Stimulated activated memory B cell treated with anti-CD40 and anti-IgM and Interleukin-4, amounts not matched to agents 10 μg/mL and 1 μg/mL and 100 μg/mL, for 72 hours (primary cell): Measurements from ENCODE around the gene CRTAC1.

ENCODE experiments used
- ATAC-seq: fragments of 150-1000 bp; cut with Tn5 transposase; 2 replicates; pipeline ENCODE4 v1.10.0; 2021
- H3K27ac Mint-ChIP-seq: one replicate; pipeline ENCODE4 v1.8.0; 2022; ENCODE audit warnings: mild to moderate bottlenecking, mixed read lengths
- H3K27me3 Mint-ChIP-seq: one replicate; pipeline ENCODE4 v1.8.0; 2022; ENCODE audit warnings: mixed read lengths
- H3K36me3 Mint-ChIP-seq: one replicate; pipeline ENCODE4 v1.8.0; 2022; ENCODE audit warnings: mixed read lengths
- H3K4me1 Mint-ChIP-seq: one replicate; pipeline ENCODE4 v1.8.0; 2022; ENCODE audit warnings: mixed read lengths
- H3K4me3 Mint-ChIP-seq: one replicate; pipeline ENCODE4 v1.8.0; 2022; ENCODE audit warnings: mild to moderate bottlenecking, moderate library complexity, mixed read lengths
- H3K9me3 Mint-ChIP-seq: one replicate; pipeline ENCODE4 v1.8.0; 2022; ENCODE audit warnings: mixed read lengths

Gene CRTAC1

GRCh38 chr10:98030093-98030821, at the start of gene CRTAC1:
TSS of gene CRTAC1 (minus strand) at chr10:98030621. CDS start at chr10:98030472, 149 bp downstream.
- no peak within 1 kb of the TSS for H3K4me3 Mint-ChIP-seq
- no peaks in the 10 kb centered on the region for H3K36me3 Mint-ChIP-seq
- H3K9me3 Mint-ChIP-seq = no peaks in the 10 kb centered on the region
- H3K27ac Mint-ChIP-seq = no peak within 1 kb of the TSS
- peaks cover 6% of the 10 kb centered on the region for H3K4me1 Mint-ChIP-seq
- ATAC-seq = no peak
- peaks cover 68% of the 10 kb centered on the region for H3K27me3 Mint-ChIP-seq

DNA sequence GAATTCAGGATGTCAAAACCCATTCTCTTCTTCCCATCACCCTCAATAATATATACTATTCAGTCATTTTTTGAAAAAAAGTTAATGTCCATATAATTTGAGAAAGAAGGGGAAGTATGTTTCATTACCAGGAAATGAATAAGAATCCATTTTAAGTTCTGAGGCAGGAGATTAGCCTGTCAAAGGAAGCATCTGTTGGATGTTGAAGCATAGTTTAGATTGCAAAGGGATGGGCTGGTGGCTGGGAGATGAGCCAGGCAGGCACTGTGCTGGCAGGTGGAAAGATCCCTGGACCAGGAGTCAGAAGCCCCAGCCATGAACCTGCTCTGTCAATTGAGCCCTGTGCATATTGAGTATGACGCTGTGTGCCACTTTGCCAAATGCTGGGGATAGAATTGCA, 48.4 kb upstream of the CRTAC1 start:
- no peaks in the 10 kb centered on the region for H3K27me3 Mint-ChIP-seq
- H3K27ac Mint-ChIP-seq = no peak overlapping the region
- no peaks in the 10 kb centered on the region for H3K9me3 Mint-ChIP-seq
- no peaks in the 10 kb centered on the region for H3K36me3 Mint-ChIP-seq
- no peak overlapping the region for H3K4me3 Mint-ChIP-seq
- no peaks in the 10 kb centered on the region for H3K4me1 Mint-ChIP-seq
- ATAC-seq = no peak

GRCh38 chr10:98077223-98077622, 46.8 kb upstream of the CRTAC1 start:
- Mint-ChIP-seq H3K4me3 (no peak overlapping the region), H3K27ac (no peak overlapping the region), H3K27me3 (peaks cover 15% of the 10 kb centered on the region), H3K36me3 (no peaks in the 10 kb centered on the region), H3K4me1 (no peaks in the 10 kb centered on the region), H3K9me3 (no peaks in the 10 kb centered on the region)
- ATAC-seq = no peak

- Mint-ChIP-seq H3K4me3 (no peak overlapping the region), H3K36me3 (no peaks in the 10 kb centered on the region), H3K27me3 (peaks cover 20% of the 10 kb centered on the region), H3K27ac (no peak overlapping the region), H3K9me3 (no peaks in the 10 kb centered on the region), H3K4me1 (no peaks in the 10 kb centered on the region)
- no peak for ATAC-seq
These were observed 45.7 kb upstream of the CRTAC1 start for GRCh38 chr10:98076086-98076485.

- H3K27me3 Mint-ChIP-seq = peaks cover 27% of the 10 kb centered on the region
- no peaks in the 10 kb centered on the region for H3K9me3 Mint-ChIP-seq
- H3K4me3 Mint-ChIP-seq = no peak overlapping the region
- no peaks in the 10 kb centered on the region for H3K36me3 Mint-ChIP-seq
- H3K27ac Mint-ChIP-seq = no peak overlapping the region
- no peaks in the 10 kb centered on the region for H3K4me1 Mint-ChIP-seq
- no peak for ATAC-seq
These were observed 44.0 kb upstream of the CRTAC1 start for GRCh38 chr10:98074315-98074911.

GRCh38 chr10:98067165-98067564, 36.7 kb upstream of the CRTAC1 start:
- H3K4me3 Mint-ChIP-seq = no peak overlapping the region
- ATAC-seq = no peak
- no peaks in the 10 kb centered on the region for H3K4me1 Mint-ChIP-seq
- H3K27ac Mint-ChIP-seq = no peak overlapping the region
- no peaks in the 10 kb centered on the region for H3K9me3 Mint-ChIP-seq
- H3K27me3 Mint-ChIP-seq = peaks cover 54% of the 10 kb centered on the region
- H3K36me3 Mint-ChIP-seq = no peaks in the 10 kb centered on the region

GRCh38 chr10:98063740-98064027, 33.3 kb upstream of the CRTAC1 start:
- Mint-ChIP-seq H3K4me3 (no peak overlapping the region), H3K27ac (no peak overlapping the region), H3K36me3 (no peaks in the 10 kb centered on the region), H3K4me1 (no peaks in the 10 kb centered on the region), H3K27me3 (peaks cover 59% of the 10 kb centered on the region), H3K9me3 (no peaks in the 10 kb centered on the region)
- ATAC-seq = no peak

- Mint-ChIP-seq H3K9me3 (no peaks in the 10 kb centered on the region), H3K27me3 (peaks cover 47% of the 10 kb centered on the region), H3K4me3 (no peak overlapping the region), H3K27ac (no peak overlapping the region), H3K4me1 (no peaks in the 10 kb centered on the region), H3K36me3 (no peaks in the 10 kb centered on the region)
- ATAC-seq = no peak
These were observed 32.0 kb upstream of the CRTAC1 start for GRCh38 chr10:98062424-98062823.

DNA sequence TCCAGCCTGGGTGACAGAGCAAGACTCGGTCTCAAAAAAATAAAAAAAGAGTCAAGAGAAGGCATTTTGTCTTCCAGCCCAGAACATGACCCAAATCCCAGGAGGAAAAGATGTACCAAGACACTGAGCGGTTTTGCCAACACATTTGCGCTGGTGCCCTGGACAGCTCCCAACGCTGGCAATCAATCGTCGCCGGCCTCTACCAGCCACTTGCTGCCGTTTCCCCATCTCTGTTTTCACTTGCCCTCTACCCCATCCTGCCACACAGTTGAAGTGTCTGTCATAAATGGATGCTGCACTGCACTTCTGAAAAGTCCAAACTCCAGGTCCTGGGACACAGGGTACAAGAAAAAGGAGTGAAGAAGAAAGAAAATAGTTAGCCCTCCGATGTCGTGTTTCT, 29.7 kb upstream of the CRTAC1 start:
- peaks cover 11% of the 10 kb centered on the region for H3K4me1 Mint-ChIP-seq
- H3K9me3 Mint-ChIP-seq = peaks cover 6% of the 10 kb centered on the region
- H3K27me3 Mint-ChIP-seq = peaks cover 41% of the 10 kb centered on the region
- no peak overlapping the region for H3K4me3 Mint-ChIP-seq
- ATAC-seq = no peak
- H3K36me3 Mint-ChIP-seq = no peaks in the 10 kb centered on the region
- no peak overlapping the region for H3K27ac Mint-ChIP-seq

DNA sequence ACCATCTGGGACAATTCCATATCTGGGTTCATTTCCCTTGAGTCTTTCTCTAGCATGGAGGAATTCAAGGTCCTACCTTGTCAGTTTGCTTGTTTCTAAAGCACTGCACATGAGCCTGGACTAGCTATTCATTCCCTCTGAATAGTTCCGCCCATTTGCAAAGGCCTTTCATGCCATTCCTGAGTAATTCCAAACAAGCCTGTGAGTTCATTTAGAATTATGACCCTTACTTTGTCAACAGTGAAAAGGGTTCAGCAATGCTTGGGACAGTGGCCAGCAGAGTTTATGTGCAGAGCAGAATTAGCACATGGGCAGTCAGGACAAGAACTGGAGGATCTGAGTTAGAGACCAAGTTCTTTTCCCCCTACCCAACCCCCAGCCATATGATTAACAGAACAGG, 27.9 kb upstream of the CRTAC1 start:
- Mint-ChIP-seq H3K27ac (no peak overlapping the region), H3K4me1 (peaks cover 11% of the 10 kb centered on the region), H3K4me3 (no peak overlapping the region), H3K9me3 (peaks cover 6% of the 10 kb centered on the region), H3K36me3 (no peaks in the 10 kb centered on the region), H3K27me3 (peaks cover 33% of the 10 kb centered on the region)
- ATAC-seq = no peak

GRCh38 chr10:98055841-98056516, 25.6 kb upstream of the CRTAC1 start:
- ATAC-seq = peak; percentile 59
- Mint-ChIP-seq H3K9me3 (peaks cover 6% of the 10 kb centered on the region), H3K4me1 (peaks cover 11% of the 10 kb centered on the region), H3K36me3 (no peaks in the 10 kb centered on the region), H3K27ac (no peak overlapping the region), H3K27me3 (peaks cover 23% of the 10 kb centered on the region), H3K4me3 (no peak overlapping the region)

DNA sequence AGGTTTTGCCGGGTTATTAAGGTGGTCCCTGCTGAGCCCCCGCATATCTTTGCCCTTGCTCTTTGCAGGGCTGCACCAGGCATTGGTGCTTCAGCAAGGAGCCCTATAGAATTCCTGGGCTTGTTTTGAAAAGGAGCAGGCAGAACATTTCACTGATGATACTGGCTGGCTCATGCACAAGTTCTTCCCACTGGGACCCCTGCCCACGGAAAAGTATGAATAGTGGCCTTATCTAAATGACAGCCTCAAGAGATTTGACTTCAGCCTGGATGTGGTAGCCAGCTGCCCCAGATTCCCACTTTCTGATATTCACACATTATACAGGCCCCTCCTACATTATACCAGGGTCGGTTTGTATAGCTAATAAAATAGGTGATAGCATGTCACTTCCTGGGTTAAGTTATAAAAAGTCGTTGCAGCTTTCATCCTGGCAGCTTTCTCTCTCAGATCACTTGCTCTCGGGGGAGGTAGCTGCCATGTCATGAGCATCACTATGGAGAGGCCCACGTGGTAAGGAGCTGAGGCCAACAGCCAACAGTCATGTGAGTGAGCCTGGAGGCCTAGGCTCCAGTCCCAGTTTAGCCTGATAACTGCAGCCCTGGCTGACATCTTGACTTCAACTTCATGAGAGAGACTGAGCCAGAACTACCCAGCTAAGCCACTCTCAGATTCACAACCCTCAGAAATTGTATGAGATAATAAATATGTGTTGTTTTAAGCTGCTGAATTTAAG, 16.8 kb upstream of the CRTAC1 start:
- no peak for ATAC-seq
- no peaks in the 10 kb centered on the region for H3K36me3 Mint-ChIP-seq
- H3K4me3 Mint-ChIP-seq = no peak overlapping the region
- H3K27me3 Mint-ChIP-seq = peaks cover 25% of the 10 kb centered on the region
- H3K4me1 Mint-ChIP-seq = peaks cover 6% of the 10 kb centered on the region
- no peaks in the 10 kb centered on the region for H3K9me3 Mint-ChIP-seq
- no peak overlapping the region for H3K27ac Mint-ChIP-seq

DNA sequence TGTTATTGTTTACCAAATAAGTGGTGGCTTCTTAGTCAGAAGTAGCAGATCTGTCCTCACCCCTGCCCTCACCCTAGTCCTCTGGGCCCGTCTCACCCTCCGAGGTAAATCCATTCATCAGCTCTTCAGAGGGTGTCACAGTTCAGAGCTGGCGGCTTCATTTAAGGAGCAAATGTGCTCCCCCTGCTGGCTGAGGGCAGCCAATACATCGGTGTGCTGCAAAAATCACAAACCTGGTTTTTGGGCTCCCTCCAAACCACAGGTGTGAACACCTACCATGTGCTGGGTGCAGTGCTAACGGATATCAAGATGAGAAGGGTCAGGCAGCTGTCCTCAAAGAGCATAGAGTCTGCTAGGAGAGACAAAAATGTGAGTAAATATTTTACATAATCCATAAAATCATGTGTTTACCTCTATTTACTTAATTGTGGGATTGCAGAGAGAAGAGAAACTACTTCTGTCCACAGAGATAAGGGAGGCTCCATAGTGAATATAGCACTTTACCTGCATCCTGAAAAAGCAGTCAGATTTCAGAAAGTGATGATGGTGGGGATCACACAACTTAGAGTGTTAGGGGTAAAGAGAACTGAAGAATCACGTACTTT, 15.5 kb upstream of the CRTAC1 start:
- Mint-ChIP-seq H3K27ac (no peak overlapping the region), H3K36me3 (no peaks in the 10 kb centered on the region), H3K4me3 (no peak overlapping the region), H3K4me1 (peaks cover 6% of the 10 kb centered on the region), H3K27me3 (peaks cover 17% of the 10 kb centered on the region), H3K9me3 (no peaks in the 10 kb centered on the region)
- peak; percentile 59 for ATAC-seq

GRCh38 chr10:98041352-98042043, 11.1 kb upstream of the CRTAC1 start:
- no peak overlapping the region for H3K4me3 Mint-ChIP-seq
- H3K27ac Mint-ChIP-seq = no peak overlapping the region
- H3K36me3 Mint-ChIP-seq = no peaks in the 10 kb centered on the region
- peak; percentile 31 for ATAC-seq
- no peaks in the 10 kb centered on the region for H3K9me3 Mint-ChIP-seq
- peaks cover 38% of the 10 kb centered on the region for H3K27me3 Mint-ChIP-seq
- H3K4me1 Mint-ChIP-seq = peaks cover 6% of the 10 kb centered on the region
